SK-N-SH (cell line): ENCODE results near the gene ABCA1. TPM values are rescaled to one million over a fixed set of nuclear protein-coding genes. Genes with fewer than 3 reads are reported as not detected.

Experiments used
- CTCF ChIA-PET: fragments of 300-600, 350-600 bp; formaldehyde crosslinking; extraction: SDS; loops from one replicate; lab custom pipeline; 2021; lab: Yijun Ruan, JAX
- POLR2A ChIA-PET: fragments of 350-600 bp; sonication (Branson Sonifier 250); formaldehyde crosslinking; extraction: SDS; loops from one replicate; lab custom pipeline; 2020; ENCODE audit warnings: antibody characterized with exemption, inconsistent platforms; lab: Yijun Ruan, JAX
- DNase-seq: peaks from one replicate; pipeline ENCODE4 v3.0.0; 2012
- H2AFZ ChIP-seq: fragments of 200-600 bp; sonication (generic); 2 replicates; pipeline ENCODE4 v1.8.1; 2016; ENCODE audit warnings: antibody characterized with exemption, mild to moderate bottlenecking, low read depth
- H3F3A ChIP-seq: fragments of 200-600 bp; sonication (generic); replicated peaks from 2 replicates; pipeline ENCODE3; 2016; ENCODE audit warnings: antibody characterized with exemption, mild to moderate bottlenecking; ENCODE audit not compliant: insufficient read depth
- H3K27ac ChIP-seq, 2 experiments: fragments of 200-500 bp in 1 of 2; fragments of 200-600 bp in 1 of 2; sonication (Bioruptor generic) in 1 of 2; sonication (generic), shearing (Covaris generic) in 1 of 2; 2 replicates each; pipeline versions ENCODE4 v1.5.1 to v1.6.1; 2014 to 2016; ENCODE audit warnings: low read depth in 2 of 2, inconsistent platforms in 1 of 2, low read length in 1 of 2, mild to moderate bottlenecking in 1 of 2, mixed read lengths in 1 of 2
- H3K27me3 ChIP-seq: fragments of 200-600 bp; sonication (generic), shearing (Covaris generic); 2 replicates; pipeline ENCODE4 v1.6.1; 2016; ENCODE audit warnings: mixed run types; ENCODE audit not compliant: insufficient read depth
- H3K36me3 ChIP-seq, 2 experiments: fragments of 200-500 bp in 1 of 2; fragments of 200-600 bp in 1 of 2; sonication (Bioruptor generic) in 1 of 2; sonication (generic) in 1 of 2; replicated peaks in 1 of 2; 2 replicates each; pipeline versions ENCODE3 to v1.5.1; 2014 to 2016; ENCODE audit warnings: low read length in 1 of 2, mild to moderate bottlenecking in 1 of 2; ENCODE audit not compliant: insufficient read depth in 2 of 2, control insufficient read depth in 1 of 2
- H3K4me1 ChIP-seq, 2 experiments: fragments of 200-500 bp in 1 of 2; fragments of 200-600 bp in 1 of 2; sonication (Bioruptor generic) in 1 of 2; sonication (generic), shearing (Covaris generic) in 1 of 2; 2 replicates each; pipeline versions ENCODE4 v1.5.1 to v1.6.1; 2014 to 2016; ENCODE audit warnings: low read depth in 1 of 2, low read length in 1 of 2, mixed run types in 1 of 2; ENCODE audit not compliant: insufficient read depth in 2 of 2, control insufficient read depth in 1 of 2
- H3K4me2 ChIP-seq: fragments of 200-600 bp; sonication (generic), shearing (Covaris generic); 2 replicates; pipeline ENCODE4 v1.6.1; 2017; ENCODE audit warnings: mixed run types
- H3K4me3 ChIP-seq, 2 experiments: fragments of 200-500 bp in 1 of 2; fragments of 200-600 bp in 1 of 2; sonication (Bioruptor generic) in 1 of 2; sonication (generic), shearing (Covaris generic) in 1 of 2; 2 replicates each; pipeline versions ENCODE4 v1.5.1 to v1.8.1; 2014 to 2016; ENCODE audit warnings: low read depth in 2 of 2, inconsistent platforms in 1 of 2, low read length in 1 of 2, mild to moderate bottlenecking in 1 of 2, mixed read lengths in 1 of 2, moderate library complexity in 1 of 2
- H3K79me2 ChIP-seq: fragments of 200-600 bp; sonication (generic); 2 replicates; pipeline ENCODE4 v1.8.1; 2017; ENCODE audit warnings: mild to moderate bottlenecking; ENCODE audit not compliant: insufficient read depth
- H3K9ac ChIP-seq: fragments of 200-600 bp; sonication (generic); 2 replicates; pipeline ENCODE4 v1.6.1; 2017; ENCODE audit warnings: mixed run types
- H3K9me2 ChIP-seq: fragments of 200-600 bp; sonication (generic); 2 replicates; pipeline ENCODE4 v1.6.1; 2017; ENCODE audit warnings: mixed run types
- H3K9me3 ChIP-seq: fragments of 200-600 bp; sonication (generic); 2 replicates; pipeline ENCODE4 v1.6.1; 2017; ENCODE audit warnings: mixed run types, mild to moderate bottlenecking, moderate library complexity
- H4K20me1 ChIP-seq: fragments of 200-600 bp; sonication (generic); 2 replicates; pipeline ENCODE4 v1.6.1; 2017; ENCODE audit warnings: mild to moderate bottlenecking, mixed run types; ENCODE audit not compliant: insufficient read depth
- ELF1 ChIP-seq: IDR thresholded peaks from 2 replicates; pipeline ENCODE4 v1.4.0; 2012
- EP300 ChIP-seq, 2 experiments: IDR thresholded peaks; 2 replicates each; pipeline versions ENCODE4 v1.4.0 to v1.6.1; 2012; ENCODE audit warnings: borderline replicate concordance in 1 of 2, low read depth in 1 of 2, low read length in 1 of 2
- EZH2phosphoT487 ChIP-seq: fragments of 200-600 bp; sonication (generic); IDR thresholded peaks from 2 replicates; pipeline ENCODE4 v1.6.1; 2017; ENCODE audit warnings: low read depth, mixed run types, mild to moderate bottlenecking, antibody characterized with exemption, moderate library complexity, borderline replicate concordance
- FOXJ3 ChIP-seq: sonication (generic); formaldehyde crosslinking; IDR thresholded peaks from 2 replicates; pipeline ENCODE4 v1.5.1; 2020; ENCODE audit warnings: mild to moderate bottlenecking, missing genetic modification reagents
- GABPA ChIP-seq: IDR thresholded peaks from 2 replicates; pipeline ENCODE4 v1.4.0; 2012; ENCODE audit warnings: low read depth, mild to moderate bottlenecking
- MEF2A ChIP-seq: IDR thresholded peaks from 2 replicates; pipeline ENCODE4 v1.4.0; 2012; ENCODE audit warnings: low read depth, borderline replicate concordance
- RAD21 ChIP-seq: IDR thresholded peaks from 2 replicates; pipeline ENCODE4 v1.6.1; 2012; ENCODE audit warnings: mild to moderate bottlenecking, low read length
- RCOR1 ChIP-seq: fragments of 150-350 bp; IDR thresholded peaks from 2 replicates; pipeline ENCODE4 v1.6.1; 2017; ENCODE audit warnings: antibody characterized with exemption, low read length
- RFX5 ChIP-seq: IDR thresholded peaks from 2 replicates; pipeline ENCODE4 v1.6.1; 2012; ENCODE audit warnings: mild to moderate bottlenecking, improper control_type of control experiment, low read length
- SIN3A ChIP-seq: IDR thresholded peaks from 2 replicates; pipeline ENCODE4 v1.6.1; 2012; ENCODE audit warnings: low read depth, mild to moderate bottlenecking, low read length, moderate library complexity, borderline replicate concordance
- SMC3 ChIP-seq: IDR thresholded peaks from 2 replicates; pipeline ENCODE4 v1.6.1; 2012; ENCODE audit warnings: low read depth, low read length, improper control_type of control experiment
- TCF12 ChIP-seq: IDR thresholded peaks from 2 replicates; pipeline ENCODE4 v1.4.0; 2012
- TEAD4 ChIP-seq: IDR thresholded peaks from 2 replicates; pipeline ENCODE4 v1.4.0; 2012; ENCODE audit warnings: mild to moderate bottlenecking, borderline replicate concordance; ENCODE audit not compliant: insufficient read depth
- YY1 ChIP-seq: IDR thresholded peaks from 2 replicates; pipeline ENCODE4 v1.4.0; 2012; ENCODE audit warnings: low read depth, mild to moderate bottlenecking
- WGBS: methylation state at CpG from one replicate; pipeline ENCODE4 v1.1.6; 2017; ENCODE audit warnings: low lambda C conversion rate; 5-methylcytosine and 5-hydroxymethylcytosine counted together
- polyA plus RNA-seq, 3 experiments: library from polyadenylated mRNA; depleted of rRNA; stranded (reverse); fragments of >200 nt; gene quantifications; 2 replicates each; pipeline ENCODE4 v1.2.3, GENCODE V29; 2012
- TF ChIP-seq, protein P1 (sequence below): IDR thresholded peaks from 2 replicates; pipeline ENCODE4 v1.4.0; 2012; ENCODE audit warnings: low read depth
- TF ChIP-seq, protein P2 (sequence below): fragments of 150-350 bp; IDR thresholded peaks from 2 replicates; pipeline ENCODE4 v1.6.1; 2017; ENCODE audit warnings: antibody characterized with exemption, low read length, low read depth, borderline replicate concordance

The ABCA1 gene
- polyA plus RNA-seq, 1 of the 3 experiments (the other 2 are of a cell fraction), result 5.3 TPM

DNA sequence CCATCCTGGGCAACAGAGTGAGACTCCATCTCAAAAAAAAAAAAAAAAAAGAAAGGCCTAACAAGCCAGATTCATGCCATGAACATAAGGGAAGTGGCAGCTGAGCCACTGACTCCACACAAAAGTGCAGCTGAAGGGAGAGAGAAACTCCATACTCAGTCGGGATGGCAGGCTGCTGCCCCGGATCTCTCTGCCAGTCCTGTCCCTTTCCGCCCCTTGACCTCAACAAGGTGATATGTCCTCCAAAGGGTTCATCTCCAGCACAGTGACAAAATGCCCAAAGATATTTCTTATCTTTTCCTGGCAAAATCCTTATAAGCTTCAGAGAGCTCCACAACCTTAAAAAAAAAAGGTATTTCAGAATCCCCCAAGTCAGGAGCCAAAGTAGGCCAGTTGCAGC lies 52.6 kb downstream of the ABCA1 start:
- H3K4me1 ChIP-seq, result peaks cover 11 to 23% of the 10 kb centered on the region in 2 experiments
- H3K9ac ChIP-seq, result no peak overlapping the region
- no peak overlapping the region for H2AFZ ChIP-seq
- no peaks in the 10 kb centered on the region for H3K79me2 ChIP-seq
- no peak for TF ChIP-seq MEF2A
- TF ChIP-seq SIN3A, result no peak
- TF ChIP-seq TCF12, result no peak
- TF ChIP-seq ELF1, result no peak
- TF ChIP-seq GABPA, result no peak
- no peak for TF ChIP-seq FOXJ3 (CRISPR knock-in tag)
- TF ChIP-seq, protein P1, sequence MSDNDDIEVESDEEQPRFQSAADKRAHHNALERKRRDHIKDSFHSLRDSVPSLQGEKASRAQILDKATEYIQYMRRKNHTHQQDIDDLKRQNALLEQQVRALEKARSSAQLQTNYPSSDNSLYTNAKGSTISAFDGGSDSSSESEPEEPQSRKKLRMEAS, result no peak
- TF ChIP-seq TEAD4, result no peak
- TF ChIP-seq RFX5, result no peak
- TF ChIP-seq RAD21, result no peak
- TF ChIP-seq, protein P2, sequence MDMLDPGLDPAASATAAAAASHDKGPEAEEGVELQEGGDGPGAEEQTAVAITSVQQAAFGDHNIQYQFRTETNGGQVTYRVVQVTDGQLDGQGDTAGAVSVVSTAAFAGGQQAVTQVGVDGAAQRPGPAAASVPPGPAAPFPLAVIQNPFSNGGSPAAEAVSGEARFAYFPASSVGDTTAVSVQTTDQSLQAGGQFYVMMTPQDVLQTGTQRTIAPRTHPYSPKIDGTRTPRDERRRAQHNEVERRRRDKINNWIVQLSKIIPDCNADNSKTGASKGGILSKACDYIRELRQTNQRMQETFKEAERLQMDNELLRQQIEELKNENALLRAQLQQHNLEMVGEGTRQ, result no peak
- TF ChIP-seq EP300 (IDR thresholded peaks at IDR 0.05; ENCODE audit: borderline replicate concordance in 1 of 2, low read depth in 1 of 2, low read length in 1 of 2), result no peak
- TF ChIP-seq SMC3, result no peak
- TF ChIP-seq EZH2phosphoT487, result no peak
- no peak overlapping the region for H3K27ac ChIP-seq
- CTCF ChIA-PET, result interaction anchor here (6.2 kb wide), 1 partner anchor 12 kb away, joined by 40 read pairs; no protein-coding TSS in a partner anchor
- no peaks in the 10 kb centered on the region for H3K27me3 ChIP-seq
- H3K4me3 ChIP-seq, result no peak overlapping the region
- 93% methylated on average over 3 of the region's 3 CpGs for WGBS
- H4K20me1 ChIP-seq, result no peaks in the 10 kb centered on the region
- POLR2A ChIA-PET, result no interaction called here
- no peaks in the 10 kb centered on the region for H3K9me3 ChIP-seq
- no peak overlapping the region for H3K4me2 ChIP-seq
- H3K9me2 ChIP-seq, result no peaks in the 10 kb centered on the region
- peaks cover 25% of the 10 kb centered on the region for H3F3A ChIP-seq
- H3K36me3 ChIP-seq, result no peaks in the 10 kb centered on the region
- DNase-seq, result no peak

DNA sequence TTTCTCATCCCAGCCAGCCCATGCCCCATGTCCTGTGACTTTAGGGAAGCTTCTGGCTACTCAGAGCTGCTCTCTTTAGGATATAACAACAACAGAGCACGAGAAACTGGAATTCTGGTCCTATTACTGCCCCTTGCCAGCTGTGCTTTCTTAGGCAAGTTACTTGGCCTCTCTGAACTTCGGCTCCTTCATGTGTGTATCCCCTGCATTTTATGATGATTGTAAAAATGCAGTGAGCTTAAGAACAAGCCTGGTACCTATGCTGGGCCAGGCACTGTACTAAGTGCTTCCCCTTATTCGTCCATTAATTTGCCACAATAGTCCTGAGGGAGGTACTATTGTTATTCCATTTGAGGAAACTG lies 54.5 kb downstream of the ABCA1 start:
- H3K79me2 ChIP-seq, result no peaks in the 10 kb centered on the region
- no peaks in the 10 kb centered on the region for H4K20me1 ChIP-seq
- no peaks in the 10 kb centered on the region for H3K27me3 ChIP-seq
- H3K36me3 ChIP-seq, result no peaks in the 10 kb centered on the region
- H3K4me2 ChIP-seq, result peak overlapping the region; percentile 58; the same call in 1 of the 2 replicates
- H3K27ac ChIP-seq, result peak overlapping the region; percentile 65 to 99
- CTCF ChIA-PET, result interaction anchor here (6.2 kb wide), 1 partner anchor 10 kb away, joined by 40 read pairs; no protein-coding TSS in a partner anchor
- POLR2A ChIA-PET, result no interaction called here
- H3K4me1 ChIP-seq, result peaks cover 20 to 39% of the 10 kb centered on the region in 2 experiments
- TF ChIP-seq YY1, result no peak
- no peak for TF ChIP-seq RCOR1
- H3F3A ChIP-seq, result peaks cover 25% of the 10 kb centered on the region
- H3K4me3 ChIP-seq, result no peak overlapping the region
- DNase-seq, result no peak
- H2AFZ ChIP-seq, result no peak overlapping the region
- no peaks in the 10 kb centered on the region for H3K9me2 ChIP-seq
- WGBS, result 60% methylated on average over 3 of the region's 3 CpGs
- peak overlapping the region; percentile 46; the same call in 1 of the 2 replicates for H3K9ac ChIP-seq
- no peaks in the 10 kb centered on the region for H3K9me3 ChIP-seq
